Endothelial cell of umbilical vein (primary cell): ENCODE data around the gene GNPDA2. TPM values are rescaled to one million over a fixed set of nuclear protein-coding genes. Genes with fewer than 3 reads are reported as not detected.
A peak's percentile ranks its signal among the peaks of the same experiment; 100 is the strongest.

Experiments
- BruUV-seq: library from RNA; stranded (reverse); fragments of 400-500 nt; replicated peaks from 2 replicates; lab custom pipeline; 2021; lab: Mats Ljungman, UMichigan
- CTCF ChIA-PET: fragments of 300-600, 350-600 bp; sonication (Branson Sonifier 250); formaldehyde crosslinking; loops from one replicate; lab custom pipeline; 2021; ENCODE audit warnings: antibody characterized with exemption, inconsistent platforms; lab: Charles Lee
- POLR2A ChIA-PET: fragments of 300-600, 350-600 bp; sonication (Branson Sonifier 250); formaldehyde crosslinking; loops from one replicate; lab custom pipeline; 2021; ENCODE audit warnings: antibody characterized with exemption, inconsistent platforms; lab: Charles Lee
- DNase-seq: peaks from one replicate; pipeline ENCODE4 v3.0.0-alpha.2; 2011; ENCODE audit warnings: low read depth, low spot score
- FAIRE-seq: peaks from 2 replicates; lab custom pipeline; 2011; peaks lifted over from hg19 to GRCh38; lab: Jason Lieb, UNC
- H2AFZ ChIP-seq: 2 replicates; pipeline ENCODE4 v1.6.0; 2012; ENCODE audit warnings: low read depth, low read length, control low read depth, inconsistent platforms
- H3K27ac ChIP-seq: 2 replicates; pipeline ENCODE4 v1.5.1; 2011; ENCODE audit warnings: low read depth, mild to moderate bottlenecking, control low read depth, low read length, moderate library complexity; ENCODE audit not compliant: insufficient read depth
- H3K27me3 ChIP-seq, 2 experiments: 2 replicates each; pipeline versions ENCODE4 v1.6.0 to v1.6.1; 2011; ENCODE audit warnings: low read length in 2 of 2, mixed read lengths in 1 of 2; ENCODE audit not compliant: control insufficient read depth in 2 of 2, insufficient read depth in 2 of 2
- H3K36me3 ChIP-seq, 2 experiments: 2 replicates in 1 of 2; 3 replicates in 1 of 2; pipeline ENCODE4 v1.5.1; 2011; ENCODE audit warnings: low read length in 2 of 2, mild to moderate bottlenecking in 1 of 2, moderate library complexity in 1 of 2; ENCODE audit not compliant: control insufficient read depth in 2 of 2, insufficient read depth in 2 of 2; ENCODE audit errors: extremely low read depth in 1 of 2
- H3K4me1 ChIP-seq: 3 replicates; pipeline ENCODE4 v1.5.1; 2011; ENCODE audit warnings: mild to moderate bottlenecking, low read length; ENCODE audit not compliant: control insufficient read depth, insufficient read depth; ENCODE audit errors: extremely low read depth
- H3K4me2 ChIP-seq: 2 replicates; pipeline ENCODE4 v1.6.1; 2011; ENCODE audit warnings: low read length, control low read depth, mixed read lengths; ENCODE audit not compliant: insufficient read depth
- H3K4me3 ChIP-seq, 3 experiments: fragments of 200-600 bp in 1 of 3; sonication (generic), shearing (Covaris generic) in 1 of 3; replicated peaks in 1 of 3; 2 replicates each; pipeline ENCODE4 v1.5.1; 2011 to 2016; ENCODE audit warnings: control low read depth in 3 of 3, low read length in 3 of 3, mild to moderate bottlenecking in 2 of 3, inconsistent platforms in 1 of 3, low read depth in 1 of 3, moderate library complexity in 1 of 3; ENCODE audit not compliant: insufficient read depth in 1 of 3
- H3K79me2 ChIP-seq: 2 replicates; pipeline ENCODE4 v1.6.0; 2012; ENCODE audit warnings: low read length, inconsistent platforms; ENCODE audit not compliant: control insufficient read depth, insufficient read depth
- H3K9ac ChIP-seq: replicated peaks from 2 replicates; pipeline ENCODE3; 2011; ENCODE audit warnings: low read length, control low read depth; ENCODE audit not compliant: insufficient read depth; ENCODE audit errors: extremely low read depth
- H3K9me1 ChIP-seq: replicated peaks from 3 replicates; pipeline ENCODE4 v1.6.0; 2011; ENCODE audit warnings: mild to moderate bottlenecking, low read length; ENCODE audit not compliant: control insufficient read depth, insufficient read depth; ENCODE audit errors: extremely low read depth
- H3K9me3 ChIP-seq: replicated peaks from 2 replicates; pipeline ENCODE4 v1.5.1; 2012; ENCODE audit warnings: low read length, inconsistent platforms; ENCODE audit not compliant: control insufficient read depth, insufficient read depth
- H4K20me1 ChIP-seq: replicated peaks from 2 replicates; pipeline ENCODE3; 2011; ENCODE audit warnings: mild to moderate bottlenecking, low read length; ENCODE audit not compliant: control insufficient read depth, insufficient read depth; ENCODE audit errors: extremely low read depth
- CTCF ChIP-seq, 2 donors: IDR thresholded peaks; 1 replicate in 1 of 2; 2 replicates in 1 of 2; pipeline ENCODE4 v1.5.1; 2011; ENCODE audit warnings: low read length in 2 of 2, mild to moderate bottlenecking in 2 of 2, moderate library complexity in 2 of 2, control low read depth in 1 of 2, inconsistent platforms in 1 of 2, low read depth in 1 of 2; ENCODE audit not compliant: insufficient read depth in 1 of 2; ENCODE audit errors: extremely low read depth in 1 of 2
- EZH2 ChIP-seq: IDR thresholded peaks from 2 replicates; pipeline ENCODE4 v1.6.1; 2012; ENCODE audit warnings: borderline replicate concordance, low read depth, mild to moderate bottlenecking, moderate library complexity, low read length, inconsistent platforms; ENCODE audit not compliant: severe bottlenecking
- FOS ChIP-seq: IDR thresholded peaks from 2 replicates; pipeline ENCODE4 v1.6.1; 2011; ENCODE audit warnings: mild to moderate bottlenecking, low read length, moderate library complexity, borderline replicate concordance; ENCODE audit not compliant: insufficient read depth
- GATA2 ChIP-seq: IDR thresholded peaks from 2 replicates; pipeline ENCODE4 v1.7.0; 2011; ENCODE audit warnings: low read depth, mild to moderate bottlenecking, moderate library complexity, mixed read lengths, low read length; ENCODE audit not compliant: insufficient read length, insufficient read depth
- JUN ChIP-seq: IDR thresholded peaks from 2 replicates; pipeline ENCODE4 v1.6.1; 2011; ENCODE audit warnings: borderline replicate concordance, low read depth; ENCODE audit not compliant: insufficient read length, insufficient read depth
- MAX ChIP-seq: IDR thresholded peaks from 2 replicates; pipeline ENCODE4 v1.6.1; 2011; ENCODE audit not compliant: insufficient read depth, insufficient read length
- MYC ChIP-seq: IDR thresholded peaks from one replicate; pipeline ENCODE4 v1.6.1; 2011; ENCODE audit warnings: mild to moderate bottlenecking, low read depth, low read length
- POLR2A ChIP-seq: IDR thresholded peaks from 2 replicates; pipeline ENCODE4 v1.6.1; 2012; ENCODE audit warnings: low read depth, mild to moderate bottlenecking, control low read depth, low read length
- POLR2AphosphoS5 ChIP-seq: IDR thresholded peaks from 2 replicates; pipeline ENCODE4 v1.6.1; 2012; ENCODE audit warnings: low read depth, mild to moderate bottlenecking, control low read depth, low read length, moderate library complexity; ENCODE audit not compliant: insufficient read depth
- dilution Hi-C: fragments of 300-500 bp; cut with MboI; formaldehyde crosslinking; loops from one replicate; pipeline ENCODE4 v1.15.0; 2019; ENCODE audit warnings: low sequenced_read_pairs; ENCODE audit not compliant: extremely low pct_ligation_motif_present
- intact Hi-C: fragments of 100-400 bp; cut with micrococcal nuclease; formaldehyde crosslinking; loops from one replicate; pipeline ENCODE4 v1.10.0; 2022
- polyA plus RNA-seq, 4 experiments: library from polyadenylated mRNA; depleted of rRNA in 3 of 4; stranded (reverse) in 3 of 4; unstranded in 1 of 4; fragments of >200 nt; gene quantifications; 2 replicates each; pipeline versions ENCODE4 v1.2.1 to v1.2.3, GENCODE V29; 2011 to 2012; ENCODE audit warnings: missing spikeins in 1 of 4
- total RNA-seq: library from RNA; stranded (reverse); gene quantifications from 2 replicates; pipeline ENCODE4 v1.2.3, GENCODE V29; 2021

GNPDA2 gene
- total and polyA plus RNA-seq, 2 donors (not counting 3 experiments of a cell fraction or from before 2014, with no cell fraction given): 7.6 to 14.7 TPM

DNA sequence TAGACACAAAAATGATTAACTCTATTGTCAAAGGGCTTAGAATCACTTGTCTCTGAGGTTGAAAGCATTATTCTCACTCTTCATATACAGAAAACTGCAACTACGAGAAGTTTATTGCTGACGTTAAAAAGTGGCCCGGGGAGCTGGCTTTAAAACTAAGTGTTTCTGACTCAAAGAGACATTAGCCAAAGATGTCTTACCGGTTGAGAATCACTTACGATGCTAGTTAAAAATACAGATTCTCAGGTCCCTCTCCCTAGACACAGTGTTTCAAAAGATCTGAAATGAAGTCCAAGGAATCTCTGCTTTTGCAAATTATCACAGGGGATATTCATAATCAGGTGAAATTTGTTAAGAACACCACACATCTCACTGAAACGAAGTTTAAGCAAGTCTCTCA, 1.2 kb downstream of the GNPDA2 start:
- Histone ChIP-seq H3K4me2 (peak overlapping the region; percentile 99), H3K27me3 (no peaks in the 10 kb centered on the region), H3K27ac (no peak overlapping the region), H3K4me1 (peaks cover 15% of the 10 kb centered on the region), H3K36me3 (no peaks in the 10 kb centered on the region), H3K9ac (peak overlapping the region; percentile 53), H3K4me3 (peak overlapping the region; percentile 57 to 89 (median 69)), H3K9me1 (no peaks in the 10 kb centered on the region), H3K79me2 (peaks cover 33% of the 10 kb centered on the region), H2AFZ (peak overlapping the region; percentile 97), H3K9me3 (no peaks in the 10 kb centered on the region), H4K20me1 (no peaks in the 10 kb centered on the region)
- no peak for TF ChIP-seq FOS
- no peak for TF ChIP-seq EZH2
- no peak for TF ChIP-seq MYC
- TF ChIP-seq CTCF (IDR thresholded peaks at IDR 0.05; ENCODE audit: extremely low read depth in 1 of 2, insufficient read depth in 1 of 2, low read depth in 1 of 2, low read length in 2 of 2): no peak
- no peak for TF ChIP-seq JUN
- no peak for TF ChIP-seq MAX
- TF ChIP-seq GATA2: no peak
- TF ChIP-seq POLR2A: no peak
- no peak for TF ChIP-seq POLR2AphosphoS5
- BruUV-seq: no TSS peak
- ChIA-PET POLR2A (no interaction called here), CTCF (interaction anchor here (1.7 kb wide), 1 partner anchor 47 kb away, joined by 7 read pairs; the partner anchor contains the start of gene GUF1)
- DNase-seq: no peak
- intact Hi-C loops: loop anchor here (10.0 kb wide), 1 partner anchor 280 kb away; the partner anchor contains the start of gene KCTD8
- FAIRE-seq: no peak
- dilution Hi-C loops: no loop called here
